GM23248 (cell line): ENCODE measurements around the gene TSPYL4. TPM values are rescaled to one million over a fixed set of nuclear protein-coding genes. Genes with fewer than 3 reads are reported as not detected.
A peak's percentile ranks its signal among the peaks of the same experiment; 100 is the strongest.

Source experiments
- DNase-seq: peaks from one replicate; pipeline ENCODE4 v3.0.0-alpha.2; 2015
- H2AFZ ChIP-seq: fragments of 200-600 bp; sonication (generic); 2 replicates; pipeline ENCODE4 v1.6.1; 2016; ENCODE audit warnings: antibody characterized with exemption
- H3F3A ChIP-seq: fragments of 200-600 bp; sonication (generic); 2 replicates; pipeline ENCODE4 v1.6.1; 2016; ENCODE audit warnings: mild to moderate bottlenecking, antibody characterized with exemption, mixed run types; ENCODE audit not compliant: insufficient read depth
- H3K27ac ChIP-seq: fragments of 200-600 bp; sonication (generic); 2 replicates; pipeline ENCODE4 v1.5.1; 2016; ENCODE audit warnings: mild to moderate bottlenecking
- H3K27me3 ChIP-seq: fragments of 200-600 bp; sonication (generic); replicated peaks from 2 replicates; pipeline ENCODE4 v1.6.1; 2016; ENCODE audit warnings: mild to moderate bottlenecking; ENCODE audit not compliant: insufficient read depth
- H3K36me3 ChIP-seq: fragments of 200-600 bp; sonication (generic); 2 replicates; pipeline ENCODE4 v1.6.1; 2016; ENCODE audit warnings: low read depth, mild to moderate bottlenecking
- H3K4me1 ChIP-seq: fragments of 200-600 bp; sonication (generic); 2 replicates; pipeline ENCODE4 v1.6.1; 2016; ENCODE audit warnings: mild to moderate bottlenecking; ENCODE audit not compliant: insufficient read depth
- H3K4me2 ChIP-seq: fragments of 200-600 bp; sonication (generic); one replicate; pipeline ENCODE4 v1.6.1; 2016; ENCODE audit warnings: mild to moderate bottlenecking; ENCODE audit not compliant: unreplicated experiment
- H3K4me3 ChIP-seq: fragments of 200-600 bp; sonication (generic); 2 replicates; pipeline ENCODE4 v1.5.1; 2016; ENCODE audit warnings: mild to moderate bottlenecking
- H3K79me2 ChIP-seq: fragments of 200-600 bp; sonication (generic); 2 replicates; pipeline ENCODE4 v1.6.1; 2016; ENCODE audit warnings: mild to moderate bottlenecking; ENCODE audit not compliant: insufficient read depth
- H3K9ac ChIP-seq: fragments of 200-600 bp; sonication (generic); 2 replicates; pipeline ENCODE4 v1.6.1; 2016; ENCODE audit warnings: mild to moderate bottlenecking
- H3K9me2 ChIP-seq: fragments of 200-600 bp; sonication (generic); 2 replicates; pipeline ENCODE4 v1.6.1; 2016; ENCODE audit warnings: mixed run types, mild to moderate bottlenecking, moderate library complexity; ENCODE audit not compliant: insufficient read depth
- H3K9me3 ChIP-seq: fragments of 200-600 bp; sonication (generic); one replicate; pipeline ENCODE4 v1.6.1; 2017; ENCODE audit warnings: low read depth
- H4K20me1 ChIP-seq: fragments of 200-600 bp; sonication (generic); 2 replicates; pipeline ENCODE4 v1.6.0; 2016; ENCODE audit not compliant: insufficient read depth
- EZH2 ChIP-seq: fragments of 200-600 bp; sonication (generic); IDR thresholded peaks from 2 replicates; pipeline ENCODE4 v1.6.1; 2018; ENCODE audit warnings: antibody characterized with exemption, mild to moderate bottlenecking; ENCODE audit not compliant: insufficient read depth, poor library complexity, severe bottlenecking
- EZH2phosphoT487 ChIP-seq: fragments of 200-600 bp; sonication (generic); IDR thresholded peaks from 2 replicates; pipeline ENCODE4 v1.6.1; 2018; ENCODE audit warnings: antibody characterized with exemption, moderate library complexity, mild to moderate bottlenecking, low read depth; ENCODE audit not compliant: insufficient read depth
- WGBS, 2 experiments: methylation state at CpG; one replicate each; pipeline ENCODE4 v1.1.6; 2015 to 2017; ENCODE audit warnings: low lambda C conversion rate in 2 of 2, low coverage in 1 of 2; ENCODE audit errors: missing lambda C conversion rate in 2 of 2; 5-methylcytosine and 5-hydroxymethylcytosine counted together
- in situ Hi-C: fragments of 300-500 bp; cut with MboI; formaldehyde crosslinking; loops from 2 replicates; pipeline ENCODE4 v1.15.0; 2020
- polyA plus RNA-seq: library from polyadenylated mRNA; unstranded; fragments of >200 nt; fragmentation: Nextera tagmentation; extraction: Ambion mirVana; gene quantifications from 2 replicates; pipeline ENCODE4 v1.2.1, GENCODE V29; 2016
- total RNA-seq: library from RNA; depleted of rRNA; stranded (reverse); fragments of >200 nt; shearing (Covaris generic); gene quantifications from 2 replicates; pipeline ENCODE4 v1.2.3, GENCODE V29; 2014

The TSPYL4 gene
- total and polyA plus RNA-seq, 2 experiments from 2014 or later = 32.3 to 38.2 TPM

GRCh38 chr6:116208056-116208785 lies 45.7 kb downstream of the TSPYL4 start:
- H3K27ac ChIP-seq = no peak overlapping the region
- in situ Hi-C loops = no loop called here
- H3K9ac ChIP-seq = no peak overlapping the region
- H2AFZ ChIP-seq = no peak overlapping the region
- H3K79me2 ChIP-seq = no peaks in the 10 kb centered on the region
- no peaks in the 10 kb centered on the region for H3K27me3 ChIP-seq
- no peak for TF ChIP-seq EZH2phosphoT487
- 68% methylated on average over 4 of the region's 4 CpGs for whole genome bisulfite sequencing, 2 experiments
- no peak overlapping the region for H3K4me2 ChIP-seq
- H4K20me1 ChIP-seq = no peaks in the 10 kb centered on the region
- peaks cover 36% of the 10 kb centered on the region for H3K4me1 ChIP-seq
- H3K9me3 ChIP-seq = no peaks in the 10 kb centered on the region
- no peak overlapping the region for H3K4me3 ChIP-seq
- no peaks in the 10 kb centered on the region for H3K9me2 ChIP-seq
- DNase-seq = peak; percentile 16
- no peaks in the 10 kb centered on the region for H3K36me3 ChIP-seq
- peaks cover 28% of the 10 kb centered on the region for H3F3A ChIP-seq

- no peaks in the 10 kb centered on the region for H3K79me2 ChIP-seq
- no peaks in the 10 kb centered on the region for H3K9me2 ChIP-seq
- no peak overlapping the region for H3K4me3 ChIP-seq
- no peaks in the 10 kb centered on the region for H3K9me3 ChIP-seq
- H3K27me3 ChIP-seq = no peaks in the 10 kb centered on the region
- peak; percentile 73 for DNase-seq
- H3K9ac ChIP-seq = no peak overlapping the region
- no peak overlapping the region for H3K27ac ChIP-seq
- no peaks in the 10 kb centered on the region for H4K20me1 ChIP-seq
- 93 to 100% methylated on average over 1 of the region's 1 CpG for WGBS, 2 experiments
- in situ Hi-C loops = no loop called here
- peaks cover 33% of the 10 kb centered on the region for H3K4me1 ChIP-seq
- H2AFZ ChIP-seq = no peak overlapping the region
- no peak for TF ChIP-seq EZH2phosphoT487
- no peak for TF ChIP-seq EZH2
- no peak overlapping the region for H3K4me2 ChIP-seq
- H3K36me3 ChIP-seq = no peaks in the 10 kb centered on the region
- H3F3A ChIP-seq = peaks cover 25% of the 10 kb centered on the region
Measured at GRCh38 chr6:116206231-116206903, 47.5 kb downstream of the TSPYL4 start.

- in situ Hi-C loops = no loop called here
- peaks cover 22% of the 10 kb centered on the region for H3K4me1 ChIP-seq
- H3K9ac ChIP-seq = no peak overlapping the region
- no peaks in the 10 kb centered on the region for H4K20me1 ChIP-seq
- no peak overlapping the region for H3K4me3 ChIP-seq
- no peak overlapping the region for H3K4me2 ChIP-seq
- no peaks in the 10 kb centered on the region for H3K79me2 ChIP-seq
- whole genome bisulfite sequencing, 2 experiments = 75 to 81% methylated on average over 2 of the region's 2 CpGs
- peaks cover 17% of the 10 kb centered on the region for H3F3A ChIP-seq
- no peak overlapping the region for H2AFZ ChIP-seq
- H3K9me3 ChIP-seq = no peaks in the 10 kb centered on the region
- H3K9me2 ChIP-seq = no peaks in the 10 kb centered on the region
- no peaks in the 10 kb centered on the region for H3K27me3 ChIP-seq
- H3K36me3 ChIP-seq = no peaks in the 10 kb centered on the region
- DNase-seq = no peak
- TF ChIP-seq EZH2phosphoT487 = no peak
- TF ChIP-seq EZH2 = no peak
- no peak overlapping the region for H3K27ac ChIP-seq
Measured at GRCh38 chr6:116205281-116205680, 48.6 kb downstream of the TSPYL4 start.

GRCh38 chr6:116201538-116201937 lies 52.3 kb downstream of the TSPYL4 start:
- Histone ChIP-seq H4K20me1 (no peaks in the 10 kb centered on the region), H3K4me1 (peaks cover 12% of the 10 kb centered on the region), H3K9me2 (no peaks in the 10 kb centered on the region), H3K4me2 (no peak overlapping the region), H3K9me3 (no peaks in the 10 kb centered on the region), H3K79me2 (no peaks in the 10 kb centered on the region), H3K27me3 (no peaks in the 10 kb centered on the region), H3K27ac (no peak overlapping the region), H3F3A (peaks cover 13% of the 10 kb centered on the region), H2AFZ (no peak overlapping the region), H3K4me3 (no peak overlapping the region), H3K36me3 (no peaks in the 10 kb centered on the region), H3K9ac (no peak overlapping the region)
- no peak for TF ChIP-seq EZH2phosphoT487
- TF ChIP-seq EZH2 = no peak
- no peak for DNase-seq
- in situ Hi-C loops = no loop called here
- WGBS, 2 experiments = 86 to 87% methylated on average over 2 of the region's 2 CpGs
